GM18498 (cell line): ENCODE data around the gene DIPK1B.

ENCODE experiments used
- ATAC-seq: cut with Tn5 transposase; IDR thresholded peaks from one replicate; pipeline ENCODE4 v1.9.1; 2021; ENCODE audit warnings: mild to moderate bottlenecking, moderate library complexity; ENCODE audit not compliant: unreplicated experiment

DIPK1B gene

GRCh38 chr9:136733611-136734010, 21.2 kb downstream of the DIPK1B start:
- ATAC-seq, result no peak

- no peak for ATAC-seq
Observed at GRCh38 chr9:136734837-136735496, 22.6 kb downstream of the DIPK1B start.

- ATAC-seq, result no peak
Observed at GRCh38 chr9:136735812-136736480, 23.6 kb downstream of the DIPK1B start.

- no peak for ATAC-seq
Observed at GRCh38 chr9:136738960-136739359, 26.6 kb downstream of the DIPK1B start.

GRCh38 chr9:136739509-136739908, 27.1 kb downstream of the DIPK1B start:
- no peak for ATAC-seq

- ATAC-seq, result no peak
Observed at GRCh38 chr9:136740069-136740468, 27.7 kb downstream of the DIPK1B start.

GRCh38 chr9:136740491-136740890, 28.1 kb downstream of the DIPK1B start:
- no peak for ATAC-seq

GRCh38 chr9:136740971-136741882, 28.9 kb downstream of the DIPK1B start:
- ATAC-seq, result no peak

- no peak for ATAC-seq
Observed at GRCh38 chr9:136741883-136742571, 29.7 kb downstream of the DIPK1B start.

GRCh38 chr9:136742591-136743391, 30.4 kb downstream of the DIPK1B start, which contains the start of gene LCN10:
TSS of gene LCN10 (minus strand) at chr9:136742940. CDS start at chr9:136742903, 37 bp downstream.
- no peak for ATAC-seq

GRCh38 chr9:136743639-136744211, 31.4 kb downstream of the DIPK1B start:
- no peak for ATAC-seq

GRCh38 chr9:136744773-136745172, 32.4 kb downstream of the DIPK1B start:
- no peak for ATAC-seq

GRCh38 chr9:136745389-136746154, 33.2 kb downstream of the DIPK1B start:
- ATAC-seq, result no peak

- no peak for ATAC-seq
Observed at GRCh38 chr9:136746155-136746490, 33.8 kb downstream of the DIPK1B start.

- no peak for ATAC-seq
Observed at GRCh38 chr9:136746621-136747020, 34.2 kb downstream of the DIPK1B start.

- ATAC-seq, result no peak
Observed at GRCh38 chr9:136747161-136748060, 35.0 kb downstream of the DIPK1B start.

- no peak for ATAC-seq
Observed at GRCh38 chr9:136748201-136748600, 35.8 kb downstream of the DIPK1B start, which contains the start of gene LCN6. TSS of gene LCN6 (minus strand) at chr9:136748525. CDS start at chr9:136748483, 42 bp downstream.
